MM.1S (cell line): ENCODE data around the gene PWWP2B.

Experiments
- CTCF ChIP-seq: fragments of 300-600 bp; sonication (generic); IDR thresholded peaks from 2 replicates; pipeline ENCODE4 v1.5.1; 2016; ENCODE audit warnings: antibody characterized with exemption, low read length, mixed read lengths
- EZH2 ChIP-seq: fragments of 300-600 bp; sonication (generic); optimal IDR thresholded peaks from 2 replicates; pipeline ENCODE3; 2017; ENCODE audit warnings: low read depth, mild to moderate bottlenecking, antibody characterized with exemption, low read length, mixed read lengths
- EZH2phosphoT487 ChIP-seq: fragments of 300-600 bp; sonication (generic); IDR thresholded peaks from 2 replicates; pipeline ENCODE4 v1.6.1; 2018; ENCODE audit warnings: antibody characterized with exemption, low read length

DNA sequence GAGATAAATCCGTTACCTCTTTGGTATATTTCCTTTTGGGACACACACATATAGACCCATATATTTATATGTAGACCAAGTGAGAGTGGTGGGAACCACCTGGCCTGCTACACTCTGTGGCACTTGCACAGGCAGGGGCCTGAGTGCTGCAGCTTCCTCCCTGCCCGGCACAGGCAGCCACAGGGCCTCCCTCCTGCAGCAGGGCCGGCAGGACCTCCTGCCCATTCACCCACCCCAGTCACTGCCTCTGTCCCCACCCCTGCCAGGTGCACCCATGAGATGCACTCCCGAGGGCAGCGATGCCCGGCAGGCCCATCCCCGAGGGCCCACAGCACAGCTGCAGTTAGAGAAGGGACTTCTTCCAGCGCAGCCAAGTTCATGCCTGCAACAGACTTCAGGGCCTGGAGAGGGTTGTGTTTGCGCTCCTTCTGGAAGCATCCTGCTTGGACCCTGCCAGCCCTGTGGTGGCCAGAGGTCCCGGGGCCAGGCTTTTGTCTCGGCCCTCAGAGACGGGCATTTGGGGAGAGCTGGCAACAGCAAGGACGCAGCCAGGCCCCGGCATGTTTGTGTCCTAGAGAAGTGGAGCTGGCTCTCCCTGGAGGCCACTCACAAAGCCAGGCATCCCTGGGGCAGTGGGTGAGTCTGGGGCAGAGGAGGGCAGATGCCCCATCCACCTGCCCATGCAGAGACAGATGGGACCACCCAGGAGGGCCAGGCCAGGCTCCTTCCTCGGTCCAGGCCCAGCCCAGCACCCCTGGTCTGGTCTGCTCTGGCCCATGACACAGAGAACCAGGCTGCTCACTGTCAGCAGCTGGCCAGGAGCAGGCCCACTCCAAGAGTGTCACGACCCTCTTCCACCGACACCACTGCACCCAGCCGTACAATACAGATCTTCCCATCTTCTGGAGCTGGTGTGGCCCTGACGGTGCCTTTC, 41.4 kb downstream of the PWWP2B start:
- TF ChIP-seq CTCF (no peak), EZH2phosphoT487 (no peak), EZH2 (no peak)
